NCI-H774 (cell line): Measurements from ENCODE around the gene ST3GAL2.
A peak's percentile ranks its signal among the peaks of the same experiment; 100 is the strongest.
"Not testable (repeated sequence)": the region's sequence is repeated elsewhere in the genome, so short reads cannot be mapped to it uniquely, and the experiment has no call there.

Experiments
- DNase-seq: peaks from one replicate; lab custom pipeline; 2025; lab: John Stamatoyannopoulos, UW

Gene ST3GAL2

DNA sequence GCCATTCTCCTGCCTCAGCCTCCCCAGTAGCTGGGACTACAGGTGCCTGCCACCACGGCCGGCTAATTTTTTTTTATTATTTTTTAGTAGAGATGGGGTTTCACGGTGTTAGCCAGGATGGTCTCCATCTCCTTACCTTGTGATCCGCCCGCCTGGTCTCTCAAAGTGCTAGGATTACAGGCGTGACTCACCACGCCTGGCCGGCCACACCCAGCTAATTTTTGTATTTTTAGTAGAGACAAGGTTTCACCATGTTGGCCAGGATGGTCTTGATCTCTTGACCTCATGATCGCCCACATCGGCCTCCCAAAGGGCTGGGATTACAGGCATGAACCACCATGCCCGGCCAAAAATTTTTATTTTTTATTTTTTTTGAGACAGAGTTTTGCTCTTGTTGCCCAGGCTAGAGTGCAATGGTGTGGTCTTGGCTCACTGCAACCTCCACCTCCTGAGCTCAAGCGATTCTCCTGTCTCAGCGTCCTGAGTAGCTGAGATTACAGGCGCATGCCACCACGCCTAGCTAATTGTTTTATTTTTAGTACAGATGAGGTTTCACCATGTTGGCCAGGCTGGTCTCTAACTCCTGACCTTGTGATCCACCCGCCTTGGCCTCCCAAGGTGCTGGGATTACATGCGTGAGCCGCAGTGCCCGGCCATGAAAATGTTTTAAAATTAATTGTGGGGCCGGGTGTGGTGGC is 52.5 kb downstream of the ST3GAL2 start:
- not testable (repeated sequence) for DNase-seq

DNA sequence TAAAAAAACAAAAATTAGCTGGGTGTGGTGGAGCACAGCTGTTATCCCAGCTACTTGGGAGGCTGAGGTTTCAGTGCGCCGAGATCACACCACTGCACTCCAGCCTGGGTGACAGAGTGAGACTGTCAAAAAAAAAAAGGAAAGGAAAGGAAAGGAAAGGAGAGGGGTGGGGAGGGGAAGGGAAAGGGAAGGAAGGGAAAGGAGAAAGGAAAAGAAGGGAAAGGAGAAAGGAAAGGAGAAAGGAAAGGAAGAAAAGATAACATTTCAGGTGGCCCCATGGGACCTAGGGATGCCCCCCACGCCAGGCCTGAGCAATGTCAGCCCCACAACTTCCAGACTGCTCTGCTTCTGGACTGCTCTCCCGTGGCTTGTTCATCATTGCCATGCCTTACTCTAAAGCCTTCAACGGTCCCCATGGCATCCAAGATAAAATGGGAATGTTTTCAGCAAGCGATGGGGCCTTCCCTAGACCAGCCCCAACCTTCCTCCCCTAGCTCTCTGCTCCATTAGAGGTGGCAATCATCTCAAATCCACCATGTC is 55.4 kb downstream of the ST3GAL2 start:
- no peak for DNase-seq

DNA sequence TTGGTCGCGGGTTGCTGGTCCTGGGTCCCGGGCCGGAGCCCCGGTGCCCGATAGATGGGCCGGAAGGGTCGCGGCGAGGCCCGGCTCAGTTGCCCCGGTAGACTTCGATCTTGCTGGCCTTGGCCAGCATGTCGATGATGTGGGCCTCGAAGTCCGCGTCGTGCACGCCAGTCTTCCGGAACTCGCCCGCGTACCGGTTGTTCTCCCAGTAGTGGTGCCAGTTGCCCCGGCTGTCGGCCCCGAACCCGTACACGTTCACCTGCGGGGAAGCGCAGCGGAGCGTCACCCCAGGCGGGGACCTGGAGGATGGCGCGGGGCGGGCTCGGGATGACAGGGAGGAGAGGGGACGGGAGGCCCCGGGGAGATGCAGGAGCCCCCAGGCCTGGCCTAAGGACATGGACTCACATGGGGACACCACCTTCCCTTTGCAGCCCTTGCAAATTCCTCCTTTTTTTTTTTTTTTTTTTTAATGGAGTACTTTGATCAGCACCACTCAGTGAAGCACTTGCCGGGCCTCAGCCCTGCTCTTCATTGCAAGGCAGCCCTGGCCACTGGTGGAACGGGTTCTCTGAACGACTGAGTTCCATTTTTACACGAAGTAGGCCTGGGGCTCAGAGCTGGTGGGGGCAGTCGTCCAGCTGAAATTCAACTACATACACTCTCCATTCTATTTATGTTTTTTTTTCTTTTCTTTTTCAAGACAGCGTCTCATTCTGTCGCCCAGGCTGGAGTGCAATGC is 57.1 kb downstream of the ST3GAL2 start:
- DNase-seq, result no peak

DNA sequence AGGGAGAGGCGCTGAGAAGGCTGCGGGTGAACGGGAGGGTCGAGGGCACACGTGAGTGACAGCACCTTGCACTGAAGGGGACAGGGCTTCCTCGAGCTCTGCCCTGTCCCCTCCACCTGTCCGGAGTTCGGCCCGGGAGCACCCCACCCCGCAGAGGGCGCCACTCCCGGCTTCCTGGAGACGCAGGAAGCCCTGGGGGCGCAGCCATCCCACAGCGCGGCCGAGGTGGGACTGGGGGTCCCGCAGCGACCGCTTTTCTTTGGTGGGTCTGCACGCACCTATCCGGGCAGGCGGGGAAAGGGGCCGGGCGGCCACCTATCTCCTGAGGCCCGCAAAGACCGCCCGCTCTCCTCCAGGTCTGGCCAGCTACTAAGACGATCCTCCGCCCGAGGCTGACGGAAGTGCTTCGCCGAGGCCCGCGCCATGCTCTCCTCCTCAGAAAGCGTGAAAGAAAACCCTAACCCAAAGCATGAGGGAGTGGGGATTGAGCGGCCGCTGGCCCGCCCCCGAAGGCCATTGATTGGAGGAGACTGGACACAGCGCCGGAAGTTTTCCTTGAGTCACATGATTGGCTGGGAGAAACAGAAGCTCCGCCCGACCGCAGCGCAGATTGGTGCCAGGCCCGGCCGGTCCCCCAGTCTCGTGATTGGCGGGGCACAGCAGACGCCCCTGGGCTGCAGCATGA is 57.8 kb downstream of the ST3GAL2 start:
- DNase-seq, result peak; percentile 85

DNA sequence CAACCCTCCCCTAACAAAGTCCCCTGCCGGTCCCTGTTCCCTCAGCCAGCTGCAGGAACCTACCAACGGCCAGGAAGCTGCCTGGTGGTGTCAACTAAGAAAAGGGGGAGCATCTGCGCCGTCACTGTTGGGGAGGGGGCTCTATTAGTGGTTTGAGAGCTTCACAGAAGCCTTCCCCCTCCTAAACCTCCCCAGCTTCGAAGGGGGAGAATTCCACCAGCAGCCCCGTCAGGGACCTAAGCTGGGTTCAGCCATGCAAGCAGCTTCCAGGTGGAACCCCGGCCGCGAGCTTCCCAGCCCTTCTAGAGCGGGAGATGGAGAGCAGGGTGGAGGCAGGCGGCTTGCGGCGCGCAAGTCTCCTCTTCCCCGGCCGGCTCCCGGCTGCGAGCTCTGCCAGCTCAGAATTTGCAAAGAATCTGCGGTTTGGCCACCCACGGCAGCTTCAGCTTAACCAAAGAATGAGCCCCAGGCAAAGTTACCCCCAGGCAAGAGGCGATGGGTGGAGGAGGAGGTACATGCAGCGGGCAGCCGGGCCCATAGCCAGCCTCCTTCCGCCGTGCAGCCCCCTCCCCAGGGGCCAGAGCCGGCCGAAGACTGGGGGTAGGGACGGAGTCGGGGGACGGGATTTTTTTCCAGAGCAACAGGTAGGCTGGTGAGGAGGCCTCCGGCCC is 58.5 kb downstream of the ST3GAL2 start:
- DNase-seq, result no peak

DNA sequence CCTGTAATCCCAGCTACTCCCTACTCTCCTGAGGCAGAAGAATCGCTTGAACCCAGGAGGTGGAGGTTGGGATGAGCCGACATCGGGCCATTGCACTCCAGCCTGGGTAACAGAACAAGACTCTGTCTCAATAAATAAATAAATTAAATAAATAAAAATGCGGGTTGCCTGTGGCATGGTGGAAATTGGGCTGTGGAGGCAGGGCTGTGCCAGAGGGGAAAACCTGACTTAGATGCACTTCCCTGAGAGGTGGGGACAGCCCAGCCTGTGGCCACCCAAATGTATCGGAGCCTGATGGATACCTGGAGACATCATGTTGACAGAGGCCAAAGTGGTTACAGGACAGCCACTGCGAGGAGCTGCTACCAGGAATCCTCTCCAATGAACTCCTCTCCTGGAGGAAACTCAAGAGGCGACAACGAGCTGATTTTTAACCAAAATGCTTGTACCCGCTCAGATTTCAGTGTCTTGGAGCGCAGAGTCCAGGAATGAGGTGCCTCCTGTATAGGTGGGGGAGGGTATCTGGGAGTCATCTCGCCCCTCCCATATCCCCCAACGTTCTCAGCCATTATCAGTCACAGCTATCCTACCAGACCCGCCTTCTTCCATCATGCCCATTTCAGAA is 59.9 kb downstream of the ST3GAL2 start:
- DNase-seq, result no peak

DNA sequence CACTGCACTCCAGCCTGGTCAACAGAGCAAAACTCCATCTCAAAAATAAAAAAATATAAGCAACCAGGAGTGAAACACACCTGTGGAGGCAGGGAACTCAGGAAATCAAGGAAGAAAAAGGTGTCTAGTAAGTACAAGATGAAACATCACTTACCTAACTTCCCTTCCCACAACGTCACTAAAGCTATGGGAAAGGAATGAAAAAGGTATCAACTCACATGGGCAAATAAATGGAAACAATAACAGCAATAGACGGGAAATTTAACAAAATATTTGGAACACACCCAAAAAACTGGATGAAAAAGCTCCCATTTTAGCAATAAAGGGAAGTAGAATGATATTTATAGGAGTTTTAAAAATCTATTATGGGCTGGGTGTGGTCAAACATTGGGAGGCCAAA is 61.1 kb downstream of the ST3GAL2 start:
- DNase-seq, result no peak

DNA sequence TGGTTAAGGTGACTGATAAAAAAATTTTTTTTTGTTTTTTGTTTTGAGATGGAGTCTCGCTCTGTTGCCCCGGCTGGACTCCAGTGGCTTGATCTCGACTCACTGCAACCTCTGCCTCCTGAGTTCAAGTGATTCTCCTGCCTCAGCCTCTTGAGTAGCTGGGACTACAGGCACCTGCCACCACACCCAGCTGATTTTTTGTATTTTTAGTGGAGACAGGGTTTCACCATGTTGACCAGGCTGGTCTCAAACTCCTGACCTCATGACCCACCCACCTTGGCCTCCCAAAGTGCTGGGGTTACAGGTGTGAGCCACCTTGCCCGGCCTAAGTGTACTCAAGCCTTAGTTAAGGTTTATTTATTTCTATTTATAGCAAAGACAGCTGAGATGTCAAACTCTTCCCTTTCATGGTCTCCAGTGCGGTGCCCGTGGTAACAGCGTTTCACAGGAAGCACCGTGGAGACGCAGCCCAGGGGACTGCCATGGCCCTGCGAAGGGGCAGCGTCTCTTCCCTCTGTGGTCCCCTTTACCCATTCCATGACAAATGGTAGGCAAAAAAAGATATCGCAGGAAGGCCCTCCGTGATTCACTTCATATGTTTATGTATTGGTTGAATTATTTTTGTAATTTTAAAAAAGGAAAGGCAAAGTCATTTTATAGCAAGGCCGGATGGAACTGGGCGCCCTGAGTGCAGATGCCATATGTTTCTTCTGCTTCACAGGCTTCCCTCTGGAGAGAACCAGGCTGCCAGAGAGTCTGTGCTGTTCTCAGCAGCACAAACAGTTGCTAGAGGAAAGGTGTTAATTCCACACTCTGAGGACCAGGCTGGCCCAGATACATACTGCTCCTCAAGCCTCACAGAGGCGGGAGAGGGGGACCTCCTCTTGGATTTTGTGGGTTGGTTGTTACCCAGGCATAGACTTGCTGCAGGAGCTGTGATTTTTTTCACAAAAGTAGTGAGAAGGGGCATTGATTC is 63.0 kb downstream of the ST3GAL2 start:
- DNase-seq, result no peak

DNA sequence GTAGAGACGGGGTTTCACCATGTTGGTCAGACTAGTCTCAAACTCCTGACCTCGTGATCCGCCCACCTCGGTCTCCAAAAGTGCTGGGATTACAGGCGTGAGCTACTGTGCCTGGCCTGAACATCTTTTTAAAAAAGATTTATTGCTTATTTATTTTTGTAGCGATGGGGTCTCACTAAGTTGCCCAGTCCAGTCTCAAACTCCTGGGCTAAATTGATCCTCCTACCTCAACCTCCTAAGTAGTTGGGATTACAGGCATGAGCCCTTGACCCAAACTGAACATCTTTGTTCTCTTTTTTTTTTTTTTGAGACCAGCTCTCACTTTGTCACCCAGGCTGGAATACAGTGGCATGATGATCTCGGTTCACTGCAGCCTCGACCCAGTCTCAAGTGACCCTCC is 64.7 kb downstream of the ST3GAL2 start:
- no peak for DNase-seq

DNA sequence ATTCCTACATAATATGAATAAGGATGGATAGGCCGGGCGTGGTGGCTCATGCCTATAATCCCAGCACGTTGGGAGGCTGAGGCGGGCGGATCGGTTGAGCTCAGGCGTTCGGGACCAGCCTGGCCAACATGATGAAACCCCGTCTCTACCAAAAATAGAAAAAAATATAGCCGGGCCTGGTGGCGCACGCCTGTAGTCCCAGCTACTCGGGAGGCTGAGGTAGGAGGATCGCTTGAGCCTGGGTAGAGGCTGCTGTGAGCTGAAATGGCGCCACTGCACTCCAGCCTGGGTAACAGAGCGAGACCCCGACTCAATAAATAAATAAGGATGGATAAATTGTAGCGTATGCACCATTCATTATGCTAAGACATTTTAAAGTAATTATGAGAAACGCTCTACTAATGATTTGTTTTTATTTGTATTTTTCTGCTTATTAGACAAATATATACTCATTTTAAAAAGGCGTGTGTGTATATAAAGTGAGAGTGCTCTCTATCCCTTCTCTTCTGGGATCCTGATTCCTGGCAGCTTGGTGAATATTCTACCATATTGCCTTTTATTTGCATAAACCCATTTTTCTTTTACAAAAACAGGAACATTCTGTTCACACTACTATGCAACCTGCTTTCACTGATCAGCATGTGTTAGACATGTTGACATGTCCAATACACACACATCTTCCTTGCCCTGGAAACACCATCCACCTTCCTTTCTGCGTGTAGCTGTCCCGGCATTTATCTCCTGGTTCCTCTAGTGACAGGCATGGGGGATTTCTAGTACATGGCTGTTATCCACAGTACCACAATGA is 65.8 kb downstream of the ST3GAL2 start:
- no peak for DNase-seq

DNA sequence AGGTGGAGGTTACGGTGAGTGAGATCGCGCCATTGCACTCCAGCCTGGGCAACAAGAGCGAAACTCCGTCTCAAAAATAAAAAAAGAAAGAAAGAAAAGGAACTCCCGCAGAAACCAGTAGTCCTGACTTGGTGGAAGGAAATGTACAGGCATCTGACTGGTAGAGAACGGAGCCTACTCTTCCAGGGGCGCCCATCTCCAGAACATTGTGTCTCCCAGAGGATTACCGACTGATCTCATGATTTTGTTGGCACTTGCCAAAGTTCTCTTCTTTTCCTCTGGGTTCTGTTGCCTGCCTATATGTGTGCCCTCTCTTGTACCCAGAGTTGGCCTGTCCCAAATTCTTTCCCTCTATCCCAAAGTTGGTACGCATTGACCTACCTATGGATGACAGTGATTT is 68.0 kb downstream of the ST3GAL2 start:
- no peak for DNase-seq

DNA sequence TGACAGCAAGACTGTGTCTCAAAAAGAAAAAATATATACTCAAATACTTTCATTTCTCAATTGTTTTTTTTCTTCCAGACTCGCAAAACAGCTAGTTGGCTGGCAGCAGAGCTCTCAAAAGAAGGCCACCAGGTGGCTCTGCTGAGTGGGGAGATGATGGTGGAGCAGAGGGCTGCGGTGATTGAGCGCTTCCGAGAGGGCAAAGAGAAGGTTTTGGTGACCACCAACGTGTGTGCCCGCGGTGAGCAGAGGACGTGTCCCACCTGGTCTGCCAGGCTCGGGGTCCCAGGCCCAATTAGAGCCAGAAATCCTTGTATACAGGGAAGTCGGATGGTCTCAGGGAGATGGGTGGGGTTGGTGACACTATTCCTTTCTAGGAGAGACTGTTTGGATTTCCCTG is 68.8 kb downstream of the ST3GAL2 start:
- DNase-seq, result not testable (repeated sequence)

DNA sequence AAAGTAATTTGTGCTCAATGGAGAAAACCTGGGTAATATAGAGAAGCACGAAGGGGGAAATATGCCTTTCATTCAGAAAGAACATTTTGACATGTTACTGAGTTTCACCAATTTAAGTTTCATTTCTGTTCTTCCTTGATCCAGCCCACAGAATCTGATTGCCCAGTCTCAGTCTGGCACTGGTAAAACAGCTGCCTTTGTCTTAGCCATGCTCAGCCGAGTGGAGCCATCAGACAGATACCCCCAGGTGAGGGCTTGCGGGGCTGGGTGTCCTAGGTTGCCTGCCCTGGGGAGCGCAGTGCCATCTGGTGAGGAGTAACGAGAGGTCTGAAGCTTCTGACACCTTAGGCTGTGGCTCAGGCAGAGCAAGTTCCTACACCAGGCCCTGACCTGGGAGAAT is 74.5 kb downstream of the ST3GAL2 start:
- DNase-seq, result no peak

DNA sequence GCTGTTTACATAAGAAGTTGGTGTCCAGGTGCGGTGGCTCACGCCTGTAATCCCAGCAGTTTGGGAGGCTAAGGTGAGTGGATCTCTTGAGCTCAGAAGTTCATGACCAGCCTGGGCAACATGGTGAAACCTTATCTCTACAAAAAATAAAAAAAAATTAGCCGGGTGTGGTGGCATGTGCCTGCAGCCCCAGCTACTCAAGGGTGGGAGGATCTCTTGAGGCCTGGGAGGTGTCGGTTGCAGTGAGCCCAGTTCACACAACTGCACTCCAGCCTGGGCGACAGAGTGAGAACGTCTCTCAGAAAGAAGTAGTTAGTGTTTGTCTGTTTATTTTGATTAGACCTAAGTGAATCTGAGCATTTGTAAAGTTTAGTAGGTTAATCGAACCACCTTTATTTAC is 79.3 kb downstream of the ST3GAL2 start:
- no peak for DNase-seq

DNA sequence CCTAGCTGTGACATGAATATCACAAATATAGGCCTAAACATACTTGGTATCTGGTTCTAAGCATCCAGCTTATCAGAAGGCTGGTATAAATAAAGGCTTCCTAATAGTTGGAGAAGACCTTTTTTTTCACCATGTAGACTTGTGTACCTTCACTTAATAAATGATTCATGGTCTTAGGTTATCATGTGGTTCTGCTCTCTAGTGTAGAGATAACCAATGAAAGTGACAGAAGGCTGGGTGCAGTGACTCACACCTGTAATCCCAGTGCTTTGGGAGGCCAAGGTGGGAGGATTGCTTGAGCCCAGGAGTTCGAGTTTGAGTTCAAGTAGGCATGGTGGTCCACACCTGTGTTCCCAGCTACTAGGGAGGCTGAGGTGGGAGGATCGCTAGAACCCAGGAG is 89.1 kb downstream of the ST3GAL2 start:
- DNase-seq, result no peak

DNA sequence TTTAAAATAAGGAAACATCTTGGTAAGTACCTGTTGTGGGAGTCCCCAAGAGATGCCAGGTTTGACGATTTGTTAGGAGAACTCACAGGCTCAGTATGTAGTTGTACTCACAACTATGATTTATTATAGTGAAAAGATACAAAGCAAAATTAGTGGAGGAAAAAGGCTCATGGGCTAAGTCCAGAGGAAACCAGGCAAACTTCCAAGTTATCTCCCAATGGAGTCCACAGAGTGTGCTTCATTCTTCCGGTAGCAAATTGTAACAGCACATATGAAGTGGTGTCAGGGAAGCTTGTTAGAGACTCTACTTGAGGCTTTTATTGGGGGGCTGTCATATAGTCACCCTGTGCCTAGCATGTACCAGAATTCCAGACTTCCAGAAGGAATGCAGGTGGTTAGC is 89.9 kb downstream of the ST3GAL2 start:
- DNase-seq, result no peak

DNA sequence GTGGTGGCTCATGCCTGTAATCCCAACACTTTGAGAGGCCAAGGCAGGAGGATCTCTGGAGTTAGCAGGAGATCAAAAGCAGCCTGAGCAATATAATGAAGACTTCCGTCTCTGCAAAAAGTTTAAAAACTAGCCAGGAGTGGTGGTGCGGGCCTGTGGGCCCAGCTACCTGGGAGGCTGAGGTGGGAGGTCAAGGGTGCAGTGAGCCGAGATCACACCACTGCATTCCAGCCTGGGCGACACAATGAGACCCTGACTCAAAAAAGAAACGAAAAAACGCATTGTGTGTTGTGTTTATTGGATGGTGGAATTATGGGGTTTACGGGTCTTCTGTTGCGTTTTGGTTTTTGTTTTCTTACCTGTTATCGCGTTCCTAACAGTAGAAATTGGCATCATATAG is 93.1 kb downstream of the ST3GAL2 start:
- no peak for DNase-seq

DNA sequence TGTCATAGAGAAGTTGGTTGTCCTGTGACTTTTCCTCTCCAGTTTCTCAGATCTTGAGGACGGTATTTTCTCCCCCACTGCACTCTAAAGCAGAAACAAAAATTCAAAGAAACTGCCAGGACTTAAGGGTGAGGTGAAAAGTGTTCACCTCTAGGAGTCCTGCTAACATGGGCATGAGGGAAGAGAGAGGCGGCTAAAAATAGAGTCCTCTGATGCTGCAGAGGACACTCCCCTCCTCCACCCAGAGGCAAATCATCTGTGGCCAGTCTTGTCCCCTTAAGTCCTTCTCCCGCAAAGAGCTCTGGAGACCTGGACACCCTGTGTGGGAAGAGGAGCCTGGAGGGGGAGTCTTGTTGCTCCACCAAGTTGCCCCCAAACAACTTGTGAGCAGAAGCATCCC is 96.9 kb downstream of the ST3GAL2 start:
- no peak for DNase-seq

DNA sequence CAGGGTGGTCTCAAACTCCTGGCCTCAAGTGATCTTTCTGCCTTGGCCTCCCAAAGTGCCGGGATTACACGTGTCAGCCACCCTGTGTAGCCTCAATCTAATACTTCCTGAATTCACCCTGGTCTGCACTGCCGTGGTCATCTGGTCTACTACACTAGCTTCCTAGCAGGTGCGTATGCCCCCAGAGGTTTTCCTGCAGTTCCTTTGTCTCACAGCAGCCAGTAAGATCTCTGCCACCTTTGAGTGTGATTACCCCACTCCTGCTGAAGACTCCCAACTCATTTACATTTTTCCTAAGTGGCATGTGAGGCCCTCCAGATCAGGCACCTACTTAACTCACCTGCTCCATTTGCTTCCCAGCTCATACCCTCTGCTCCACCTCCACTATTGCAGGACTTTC is 97.3 kb downstream of the ST3GAL2 start:
- DNase-seq, result no peak

DNA sequence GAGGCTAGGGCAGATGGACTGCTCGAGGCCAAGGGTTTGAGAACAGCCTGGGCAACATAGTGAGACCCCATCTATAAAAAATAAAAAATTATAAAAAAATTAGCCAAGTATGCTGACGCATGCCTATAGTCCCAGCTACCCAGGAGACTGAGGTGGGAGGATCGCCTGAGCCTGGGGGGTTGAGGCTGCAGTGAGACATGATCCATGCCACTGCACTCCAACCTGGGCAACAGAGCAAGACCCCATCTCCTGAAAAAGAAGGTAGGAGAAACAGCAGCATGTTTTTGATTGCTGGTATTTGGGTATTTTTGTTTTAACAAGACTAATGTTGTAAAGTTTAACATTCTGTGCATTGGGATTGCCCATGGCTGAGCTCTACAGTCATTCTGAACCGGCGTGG is 101.1 kb downstream of the ST3GAL2 start:
- no peak for DNase-seq
